IPS DF 4.7 (cell line): Measurements from ENCODE around the gene ZNF740.
"Not testable (repeated sequence)": the region's sequence is repeated elsewhere in the genome, so short reads cannot be mapped to it uniquely, and the experiment has no call there.

Source experiments
- DNase-seq: peaks from one replicate; pipeline ENCODE4 v3.0.0-alpha.2; 2013; ENCODE audit warnings: low spot score; ENCODE audit errors: extremely low read depth

The ZNF740 gene

DNA sequence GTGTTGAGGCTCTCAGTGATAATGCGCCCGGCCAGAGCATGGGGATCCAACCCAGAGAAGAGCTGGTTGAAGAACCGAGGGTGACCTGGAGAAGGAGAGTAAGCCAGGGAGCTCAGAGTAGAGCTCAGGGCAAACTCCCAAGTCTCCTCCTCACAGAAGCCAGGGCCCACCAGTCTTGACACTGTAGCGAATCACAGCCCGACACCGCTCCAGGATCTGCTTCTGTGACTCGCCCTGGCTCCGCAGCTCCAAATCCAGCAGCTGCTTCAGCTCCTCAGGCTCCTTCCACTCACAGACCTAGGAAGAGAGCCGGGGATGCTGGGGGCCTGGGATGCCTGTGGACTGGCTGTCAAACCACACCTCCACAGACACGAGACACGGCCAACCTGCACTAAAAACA, 8.2 kb upstream of the ZNF740 start:
- no peak for DNase-seq

DNA sequence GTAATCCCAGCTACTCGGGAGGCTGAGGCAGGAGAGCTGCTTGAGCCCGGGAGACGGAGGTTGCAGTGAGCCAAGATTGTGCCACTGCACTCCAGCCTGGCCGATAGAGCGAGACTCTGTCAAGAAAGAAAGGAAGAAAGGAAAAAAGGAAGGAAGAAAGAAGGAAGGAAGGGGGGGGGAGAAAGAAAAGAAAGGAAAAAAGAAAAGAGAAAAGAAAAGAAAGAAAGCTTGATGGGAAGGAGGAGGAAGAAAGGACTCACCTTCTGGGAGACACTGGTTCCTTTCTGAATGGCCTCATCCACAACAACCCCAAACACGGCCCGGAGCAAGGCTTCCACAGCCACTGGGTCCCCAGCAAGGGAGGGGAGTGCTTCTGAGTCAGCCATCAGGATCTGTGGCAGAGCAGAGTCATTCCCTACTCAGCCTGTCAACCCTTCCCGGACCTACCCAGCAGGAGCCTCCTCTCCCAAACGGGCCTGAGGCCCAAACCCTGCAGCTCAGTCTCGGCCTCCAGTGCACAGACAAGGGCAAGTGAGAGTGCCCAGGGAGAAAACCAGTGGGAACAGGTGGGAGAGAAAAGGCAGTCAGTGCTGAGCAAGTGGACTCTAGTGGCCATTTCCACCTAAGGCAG, 7.3 kb upstream of the ZNF740 start:
- no peak for DNase-seq

DNA sequence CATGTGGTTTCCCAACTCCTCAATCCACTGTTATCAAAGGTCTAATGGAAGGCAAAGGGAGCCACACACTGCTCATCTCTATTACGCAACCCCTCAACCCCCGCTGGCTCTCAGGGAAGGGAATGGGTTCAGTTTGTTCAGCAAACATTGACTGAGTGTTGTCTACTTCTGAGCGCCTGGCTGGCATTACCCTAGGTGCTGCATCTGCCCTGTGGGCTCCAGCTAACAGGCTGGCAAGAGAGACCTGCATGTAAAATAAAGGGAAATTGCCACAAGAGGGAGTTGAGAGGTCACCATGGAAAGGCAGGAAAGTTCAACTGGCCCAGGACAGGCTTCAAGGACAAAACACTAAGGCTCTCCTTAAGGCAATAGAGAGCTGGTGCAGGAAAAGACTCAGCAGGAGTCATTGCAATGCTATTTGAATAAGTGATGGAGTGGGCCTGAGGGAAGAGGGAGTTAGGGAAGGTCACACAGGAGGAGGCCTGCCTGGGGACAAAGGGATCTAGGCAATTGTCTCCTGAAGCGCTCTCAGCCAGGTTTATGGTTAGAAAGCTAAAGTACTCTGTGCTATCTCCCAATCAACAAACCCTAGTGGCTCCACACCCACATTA, 5.5 kb upstream of the ZNF740 start:
- DNase-seq = peak; percentile 97

DNA sequence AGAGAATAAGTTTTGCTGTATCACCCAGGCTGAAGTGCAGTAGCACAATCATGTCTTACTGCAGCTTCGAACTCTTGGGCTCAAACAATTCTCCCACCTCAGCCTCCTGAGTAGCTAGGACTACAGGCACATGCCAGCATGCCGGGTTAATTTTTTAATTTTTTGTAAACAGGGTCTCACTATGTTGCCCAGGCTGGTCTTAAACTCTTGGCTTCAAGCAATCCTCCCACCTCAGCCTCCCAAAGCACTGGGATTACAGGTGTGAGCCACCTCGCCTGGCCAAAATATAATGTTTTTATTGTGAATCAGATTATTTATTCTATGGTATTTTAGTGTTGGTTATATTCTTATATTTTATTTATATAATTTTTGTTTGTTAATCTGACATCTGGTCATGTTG, 3.8 kb upstream of the ZNF740 start:
- no peak for DNase-seq

DNA sequence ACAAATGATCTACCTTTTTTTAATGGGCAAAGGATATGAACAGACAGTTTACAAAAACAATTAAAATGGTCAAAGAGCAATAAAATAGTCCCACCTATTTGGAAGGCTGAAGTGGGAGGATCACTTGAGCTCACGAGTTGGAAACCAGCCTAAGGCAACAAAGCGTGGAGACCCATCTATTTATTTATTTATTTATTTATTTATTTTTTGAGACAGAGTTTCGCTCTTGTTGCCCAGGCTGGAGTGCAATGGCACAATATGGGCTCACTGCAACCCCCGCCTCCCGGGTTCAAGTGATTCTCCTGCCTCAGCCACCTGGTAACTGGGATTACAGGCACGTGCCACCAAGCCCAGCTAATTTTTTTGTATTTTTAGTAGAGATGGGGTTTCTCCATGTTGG, 3.1 kb upstream of the ZNF740 start:
- not testable (repeated sequence) for DNase-seq

DNA sequence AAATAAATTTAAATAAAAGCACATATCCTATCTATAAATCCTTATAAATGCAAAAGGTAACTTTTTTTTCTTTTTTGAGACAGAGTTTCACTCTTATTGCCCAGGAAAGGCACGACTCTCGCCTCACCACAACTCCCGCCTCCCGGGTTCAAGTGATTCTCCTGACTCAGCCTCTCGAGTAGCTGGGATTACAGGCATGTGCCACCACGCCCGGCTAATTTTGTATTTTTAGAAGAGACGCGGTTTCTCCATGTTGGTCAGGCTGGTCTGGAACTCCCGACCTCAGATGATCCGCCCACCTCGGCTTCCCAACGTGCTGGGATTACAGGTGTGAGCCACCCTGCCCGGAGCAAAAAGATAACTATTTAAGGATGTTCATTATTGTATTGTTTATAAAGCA, 1.7 kb upstream of the ZNF740 start:
- DNase-seq = not testable (repeated sequence)

DNA sequence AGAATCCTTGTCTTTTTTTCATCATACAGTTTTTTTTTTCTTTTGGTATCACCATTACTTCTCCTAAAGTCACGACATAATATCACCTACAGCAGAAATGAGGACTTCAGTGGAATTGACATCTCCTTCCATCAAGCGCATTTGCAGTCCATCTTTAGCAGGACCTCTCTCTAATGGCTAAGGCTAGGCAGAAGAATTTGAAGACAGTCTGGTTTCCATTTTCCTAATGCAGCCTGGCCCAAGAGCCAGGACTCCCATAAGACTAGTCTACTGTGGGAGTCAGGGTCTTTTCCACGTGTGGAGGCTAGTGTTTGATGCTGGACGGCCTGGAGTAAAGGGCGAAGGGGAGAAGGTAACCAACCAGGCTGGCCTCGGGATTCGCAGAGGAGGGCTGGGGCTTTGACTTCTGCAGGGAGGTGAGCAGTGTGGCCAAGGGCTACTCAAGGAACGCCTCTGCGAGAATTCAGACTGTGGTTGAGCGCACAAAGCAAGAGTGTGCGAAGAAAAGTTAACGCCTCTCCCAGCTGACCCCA, 769 bp upstream of the ZNF740 start:
- DNase-seq = no peak

DNA sequence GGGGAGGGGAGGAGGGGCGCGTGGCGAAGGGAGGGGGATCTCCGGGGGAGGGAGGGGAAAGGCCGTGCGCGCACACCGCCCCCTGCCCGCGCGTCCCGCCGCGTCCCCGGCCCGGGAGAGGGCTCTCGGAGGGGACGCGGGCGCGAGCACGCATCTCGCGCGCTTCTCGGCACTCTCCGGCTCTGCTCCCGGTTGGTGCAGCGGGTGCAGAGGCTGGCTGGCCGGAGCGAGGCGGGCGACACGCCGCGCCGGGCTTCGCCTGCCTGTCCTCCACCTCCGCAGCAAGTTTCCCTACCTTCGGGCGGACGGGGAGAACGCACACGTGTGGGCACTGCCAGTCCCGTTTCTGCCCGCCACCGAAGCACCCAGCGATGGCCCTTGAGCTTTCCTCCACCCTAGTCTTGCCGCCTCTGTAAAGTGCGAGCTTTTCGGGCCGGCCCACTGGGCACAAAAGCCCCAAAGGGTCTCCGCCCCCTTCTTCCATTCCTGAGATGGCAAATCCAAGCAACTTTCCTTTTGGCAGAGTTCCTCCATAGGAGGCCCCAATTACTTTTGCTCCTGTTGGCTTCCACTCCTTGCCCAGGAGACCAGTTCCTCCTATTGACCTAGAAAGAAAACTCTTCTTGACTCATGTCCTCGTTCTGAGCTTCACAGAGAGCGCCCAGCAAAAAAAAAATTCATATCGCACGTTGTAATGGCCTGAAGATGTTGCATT, 566 bp downstream of the ZNF740 start:
- no peak for DNase-seq

DNA sequence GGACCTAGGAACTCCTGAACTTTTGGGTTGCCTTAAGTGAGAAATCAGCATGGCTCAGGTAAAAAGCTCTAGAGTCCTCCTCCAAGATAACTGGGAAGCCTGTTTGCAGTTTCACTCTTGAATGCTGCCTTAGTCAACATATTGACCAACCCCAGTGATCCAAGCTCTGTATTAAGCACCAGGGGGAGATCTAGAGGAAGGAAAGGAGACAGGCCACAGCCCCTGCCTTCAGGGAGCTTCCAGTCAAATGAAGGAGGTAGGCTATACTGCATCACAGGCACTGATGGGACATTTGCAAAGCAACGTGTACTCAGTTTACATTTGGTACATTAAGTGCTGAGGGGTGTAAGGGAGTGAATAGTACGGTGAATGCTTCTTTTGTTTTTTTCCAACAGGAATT, 1.4 kb downstream of the ZNF740 start:
- no peak for DNase-seq

DNA sequence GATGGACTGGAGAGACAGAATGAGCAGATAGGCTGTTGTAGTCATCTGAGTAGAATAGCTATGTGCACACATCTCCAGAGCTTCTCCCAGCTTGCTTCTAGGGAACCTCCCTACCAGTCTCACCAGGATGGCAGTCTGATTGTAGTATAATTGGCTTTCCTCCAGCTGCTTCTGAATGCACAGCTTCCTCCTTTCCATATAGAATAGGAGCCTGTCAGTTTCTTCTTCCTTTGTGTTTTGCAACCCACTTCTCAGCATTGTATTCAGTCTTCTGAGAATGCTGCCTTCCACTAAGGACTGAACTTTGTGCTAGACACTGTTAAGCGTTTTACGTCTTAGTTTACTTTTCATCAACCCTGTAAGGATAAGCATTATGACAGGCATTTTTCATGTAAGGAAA, 2.4 kb downstream of the ZNF740 start:
- no peak for DNase-seq

DNA sequence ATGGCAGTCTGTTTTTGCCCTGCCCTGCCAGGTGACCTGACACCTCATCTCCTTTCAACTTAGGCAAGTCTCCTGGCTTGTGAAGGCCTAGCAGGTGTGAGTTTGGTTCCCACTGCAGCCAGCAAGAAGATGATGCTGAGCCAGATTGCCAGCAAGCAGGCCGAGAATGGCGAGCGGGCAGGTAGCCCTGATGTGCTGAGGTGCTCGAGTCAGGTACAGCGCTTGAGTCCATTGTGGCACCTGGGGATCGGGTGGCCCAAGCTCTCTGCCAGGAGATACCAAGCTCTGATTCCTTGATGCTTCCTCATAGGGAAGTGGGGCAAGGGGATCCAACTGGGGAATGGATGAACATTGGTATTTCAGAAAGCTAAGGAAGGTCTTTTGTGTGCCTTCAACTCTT, 4.3 kb downstream of the ZNF740 start:
- DNase-seq = no peak

DNA sequence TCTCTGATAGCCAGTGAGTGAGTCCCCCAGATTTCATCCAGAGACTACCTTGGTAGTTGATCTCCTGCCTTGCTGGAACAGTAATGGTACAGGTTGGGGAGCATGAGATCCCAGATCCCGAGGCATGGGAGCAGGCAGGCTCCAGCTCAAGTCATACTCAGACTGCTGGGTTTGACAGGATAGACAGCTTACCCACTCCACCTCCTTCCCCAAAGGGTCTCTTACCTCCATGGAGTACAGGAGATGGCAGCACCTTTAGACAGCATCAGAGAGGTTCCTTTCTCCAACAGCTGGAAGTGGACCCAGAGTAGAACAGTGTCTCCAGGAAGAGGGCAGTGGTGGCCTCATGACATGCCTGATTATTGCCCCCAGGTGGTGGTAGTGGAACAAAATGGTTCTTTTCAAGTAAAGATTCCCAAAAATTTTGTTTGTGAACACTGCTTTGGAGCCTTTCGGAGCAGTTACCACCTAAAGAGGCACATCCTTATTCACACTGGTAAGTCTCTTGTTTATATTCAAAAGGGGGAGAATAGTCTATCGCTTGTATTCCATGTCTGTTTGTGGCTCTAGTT, 5.1 kb downstream of the ZNF740 start:
- no peak for DNase-seq

DNA sequence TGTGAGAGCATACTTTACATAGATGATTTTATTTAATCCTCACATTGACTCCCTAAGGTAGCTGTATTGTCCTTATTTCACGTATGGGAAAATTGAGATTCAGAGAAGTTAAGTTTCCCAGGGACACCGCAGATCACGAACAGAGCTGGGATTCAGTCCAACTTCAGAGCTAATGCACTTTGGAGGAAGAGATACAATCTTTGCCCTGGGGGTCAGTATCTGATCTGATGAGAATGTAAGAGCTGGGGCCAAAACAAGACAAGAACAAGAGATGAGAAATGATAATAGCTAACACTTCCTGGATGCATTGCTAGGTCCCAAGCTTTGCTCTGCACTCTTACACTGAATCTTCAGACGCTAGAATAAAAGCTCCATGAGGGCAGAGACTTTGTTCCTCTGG, 6.2 kb downstream of the ZNF740 start:
- no peak for DNase-seq

DNA sequence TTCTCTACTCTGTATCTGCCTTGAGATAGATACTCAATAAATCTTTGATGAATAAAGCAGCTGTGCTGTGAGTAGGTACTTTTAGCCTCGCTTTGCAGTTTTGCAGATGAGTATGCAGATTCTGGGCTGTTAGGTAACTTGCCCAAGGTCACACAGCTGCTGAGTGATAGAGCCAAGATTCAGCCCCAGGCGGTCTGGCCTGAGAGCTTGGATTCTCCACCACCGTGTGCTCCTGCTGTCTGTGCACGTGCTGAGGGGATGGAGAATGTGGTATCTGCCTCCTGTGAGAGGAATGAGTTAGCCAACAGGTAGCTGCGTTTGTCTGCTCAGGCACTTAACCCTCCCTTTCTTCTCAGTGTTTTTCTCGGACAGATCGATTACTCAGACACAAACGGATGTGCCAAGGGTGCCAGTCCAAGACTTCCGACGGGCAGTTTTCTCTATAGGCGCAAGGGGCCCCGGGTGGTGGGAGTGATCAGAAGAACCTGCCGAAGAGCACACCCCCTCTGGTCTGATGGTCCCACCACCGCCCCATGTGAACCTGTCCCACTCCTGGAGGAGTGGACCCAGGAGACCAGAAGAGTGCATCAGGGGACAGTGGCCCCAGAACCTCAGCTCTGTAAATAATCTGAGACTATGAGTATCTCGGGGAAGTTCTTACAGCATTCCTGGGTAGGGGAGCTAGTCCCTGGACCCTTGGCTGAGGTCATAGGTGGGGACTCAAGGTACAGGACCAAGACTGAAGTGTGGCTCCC, 6.8 kb downstream of the ZNF740 start:
- DNase-seq = no peak

DNA sequence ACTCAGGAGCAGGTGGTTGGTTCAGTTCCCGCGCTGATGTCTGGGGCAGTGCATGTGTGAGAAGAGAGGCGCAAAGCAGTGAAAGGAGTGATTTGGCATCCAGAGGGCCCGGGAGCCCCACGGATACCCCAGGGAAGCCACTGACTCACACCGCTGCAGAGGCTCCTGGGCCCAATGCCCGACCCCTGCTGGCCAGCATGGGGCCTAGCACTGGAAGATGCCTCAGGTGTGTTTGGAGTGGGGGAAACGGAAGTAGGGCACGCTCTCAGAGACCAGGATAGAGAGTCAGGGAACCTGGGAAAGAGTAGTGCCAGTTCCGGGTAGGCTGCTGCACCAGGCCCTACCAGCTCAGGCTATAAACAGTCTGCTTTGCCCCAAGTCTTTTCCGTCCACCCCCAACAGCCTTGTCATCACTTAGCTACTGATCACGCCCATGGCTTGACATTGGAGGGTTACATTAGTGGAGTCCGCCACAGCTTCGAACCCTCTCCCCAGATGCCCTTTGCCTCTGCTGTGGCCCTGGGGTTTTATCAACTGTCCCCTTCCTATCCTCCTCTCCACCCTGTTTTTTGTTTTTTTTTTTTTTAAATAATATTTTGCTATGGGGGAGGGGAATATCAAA, 9.7 kb downstream of the ZNF740 start:
- no peak for DNase-seq

DNA sequence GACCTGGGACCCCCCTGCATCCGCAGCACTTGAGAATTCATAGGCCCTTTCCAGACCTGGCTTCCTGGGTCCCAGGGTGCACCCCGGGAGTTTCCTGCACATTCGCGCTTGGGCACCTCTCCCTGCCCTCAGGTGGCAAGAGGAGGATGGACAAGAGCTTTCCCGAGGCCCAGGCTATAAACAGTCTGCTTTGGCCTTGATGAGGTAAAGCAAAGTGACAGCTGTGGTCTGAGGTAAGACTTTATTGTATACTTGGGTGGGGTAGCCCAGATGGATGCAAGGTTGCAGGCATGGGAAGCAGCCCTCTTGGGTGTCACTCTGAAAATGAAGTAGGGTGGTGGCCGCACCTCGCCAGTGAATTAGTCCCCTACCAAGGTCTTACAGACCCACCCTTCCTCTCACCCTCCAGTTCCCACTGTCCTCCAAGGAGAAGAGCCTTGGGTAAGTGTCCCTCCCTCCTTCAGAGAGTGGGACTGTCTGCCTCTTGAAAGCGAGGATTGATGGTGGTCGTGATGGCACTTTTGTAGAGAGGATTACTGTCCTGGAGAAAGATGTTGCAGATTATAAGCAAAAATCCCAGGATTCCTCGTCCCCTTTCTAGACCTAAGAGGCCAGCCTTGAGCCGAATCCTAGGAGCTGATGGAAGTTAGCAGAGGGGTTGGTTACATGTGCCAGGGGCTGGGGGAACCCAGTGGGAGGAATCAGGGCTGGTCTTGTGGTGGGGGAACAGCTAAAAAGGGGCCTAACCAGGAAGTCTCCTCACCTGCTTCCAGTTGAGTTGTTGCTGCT, 10.8 kb downstream of the ZNF740 start:
- DNase-seq = no peak

DNA sequence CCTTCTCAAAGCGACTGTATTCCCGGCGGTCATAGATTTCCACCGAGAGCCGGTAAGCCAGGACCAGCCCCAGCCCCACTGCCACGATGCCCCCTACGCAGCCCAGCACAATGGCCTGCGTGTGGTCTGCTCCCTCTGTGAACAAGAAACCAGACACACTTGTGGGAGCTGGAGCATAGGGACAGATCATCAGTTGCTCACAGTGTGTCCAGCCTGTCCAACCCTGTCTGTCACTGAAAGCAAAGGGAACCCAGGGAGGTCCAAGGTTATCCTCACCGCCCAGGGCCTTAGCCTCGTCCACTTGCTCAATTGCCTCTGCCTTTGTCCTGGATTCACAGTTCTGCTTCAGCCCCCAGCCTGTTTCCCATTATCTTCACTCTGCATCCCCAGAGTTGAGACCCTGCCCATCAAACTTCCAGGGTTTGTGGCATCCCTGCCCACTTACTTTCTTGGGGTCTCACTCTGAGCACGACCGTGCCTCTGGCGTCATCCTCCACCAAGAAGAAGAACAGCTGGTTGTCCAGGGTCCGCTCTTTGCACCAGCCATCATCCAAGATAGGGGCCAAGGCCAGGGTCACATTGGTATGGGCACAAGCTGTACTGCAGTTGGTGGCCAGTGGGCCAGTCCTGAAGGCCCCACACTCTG, 11.5 kb downstream of the ZNF740 start:
- DNase-seq = no peak

DNA sequence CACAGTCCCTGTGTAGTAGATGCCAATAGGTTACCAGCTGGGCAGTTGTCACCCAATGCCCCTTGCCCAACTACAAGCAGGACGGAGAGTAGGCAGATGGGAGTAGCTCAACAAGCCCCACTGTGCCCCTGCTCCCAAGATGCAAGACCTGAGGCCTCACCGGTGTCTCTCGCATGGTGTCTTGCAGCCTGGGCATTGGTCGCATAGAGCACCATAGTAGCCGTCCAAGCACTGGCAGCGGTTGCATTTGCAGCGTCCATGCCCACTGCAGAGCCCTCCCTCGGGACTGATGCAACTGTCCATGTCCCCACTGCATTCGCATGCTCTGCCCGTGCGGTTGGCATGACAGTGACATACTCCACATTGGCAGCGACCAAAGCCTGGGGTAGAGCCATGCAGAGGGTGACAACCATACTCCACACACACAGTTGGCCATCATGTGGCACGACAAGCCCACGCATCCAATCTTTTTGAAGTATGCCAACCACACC, 12.1 kb downstream of the ZNF740 start:
- no peak for DNase-seq

DNA sequence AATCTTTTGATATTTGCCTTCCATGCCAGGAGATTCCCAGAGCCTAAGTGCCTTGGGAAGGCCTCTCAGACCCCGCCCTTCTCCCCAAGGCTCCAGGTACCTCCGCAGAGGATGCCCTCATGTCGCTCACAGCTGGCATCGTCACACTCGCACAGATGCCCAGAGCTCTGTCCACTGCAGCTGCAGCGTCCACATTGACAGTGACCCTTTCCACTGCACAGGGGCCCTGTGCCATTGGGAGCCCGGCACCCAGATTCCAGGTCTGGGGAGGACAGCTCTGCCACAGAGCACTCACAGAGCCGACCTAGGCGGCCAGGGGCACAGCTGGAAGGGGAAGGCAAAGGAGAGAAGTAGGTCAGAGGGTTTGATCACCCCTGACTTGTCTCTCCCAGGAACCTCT, 12.5 kb downstream of the ZNF740 start:
- DNase-seq = no peak
